ENCODE data around the gene CXCL14. TPM values are rescaled to one million over a fixed set of nuclear protein-coding genes. Genes with fewer than 3 reads are reported as not detected.

Gene CXCL14
- total RNA-seq, 1 experiment from 2014 or later: not detected

DNA sequence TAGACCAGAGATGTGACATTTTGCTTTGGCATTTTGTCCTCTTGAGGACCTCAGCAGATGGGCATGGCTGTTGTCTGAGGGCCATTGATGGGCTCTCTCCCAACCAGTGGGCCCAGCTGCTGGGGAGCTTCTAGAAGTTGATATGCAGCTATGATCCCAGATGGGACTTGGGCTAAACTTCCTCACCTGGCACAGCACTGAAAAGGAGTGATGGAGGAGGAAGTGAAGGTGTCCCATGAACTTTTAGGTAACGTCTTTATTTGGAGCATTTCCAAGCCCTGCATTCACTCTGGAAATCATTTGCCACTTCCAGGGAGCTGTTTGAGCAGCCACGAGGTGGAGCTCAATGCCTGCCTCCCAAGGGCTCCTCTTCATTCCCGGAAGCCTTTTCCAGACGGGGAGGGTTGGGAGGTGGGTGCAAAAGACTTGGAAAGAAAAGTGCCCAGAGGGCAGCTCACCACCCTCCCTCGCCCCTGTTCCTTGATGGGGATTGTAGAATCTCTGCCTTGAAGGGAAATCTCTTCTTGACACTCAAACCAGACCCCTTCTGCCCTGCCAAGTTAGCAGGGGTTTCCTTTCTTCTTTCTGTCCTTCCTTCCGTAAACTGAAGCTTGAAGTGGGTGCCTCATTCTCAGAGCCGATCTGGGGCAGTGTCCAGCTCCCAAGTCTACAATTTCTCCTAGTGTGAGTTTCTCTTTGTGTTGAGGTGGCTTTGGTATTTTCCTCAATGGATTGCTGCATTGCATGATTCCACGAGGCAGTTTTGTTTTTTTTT is 24.9 kb downstream of the CXCL14 start:
- no peak overlapping the region for H3K27ac ChIP-seq (ENCODE audit: low read length)
- no TSS peak for BruUV-seq (replicated peaks)
- TF ChIP-seq, protein P1, sequence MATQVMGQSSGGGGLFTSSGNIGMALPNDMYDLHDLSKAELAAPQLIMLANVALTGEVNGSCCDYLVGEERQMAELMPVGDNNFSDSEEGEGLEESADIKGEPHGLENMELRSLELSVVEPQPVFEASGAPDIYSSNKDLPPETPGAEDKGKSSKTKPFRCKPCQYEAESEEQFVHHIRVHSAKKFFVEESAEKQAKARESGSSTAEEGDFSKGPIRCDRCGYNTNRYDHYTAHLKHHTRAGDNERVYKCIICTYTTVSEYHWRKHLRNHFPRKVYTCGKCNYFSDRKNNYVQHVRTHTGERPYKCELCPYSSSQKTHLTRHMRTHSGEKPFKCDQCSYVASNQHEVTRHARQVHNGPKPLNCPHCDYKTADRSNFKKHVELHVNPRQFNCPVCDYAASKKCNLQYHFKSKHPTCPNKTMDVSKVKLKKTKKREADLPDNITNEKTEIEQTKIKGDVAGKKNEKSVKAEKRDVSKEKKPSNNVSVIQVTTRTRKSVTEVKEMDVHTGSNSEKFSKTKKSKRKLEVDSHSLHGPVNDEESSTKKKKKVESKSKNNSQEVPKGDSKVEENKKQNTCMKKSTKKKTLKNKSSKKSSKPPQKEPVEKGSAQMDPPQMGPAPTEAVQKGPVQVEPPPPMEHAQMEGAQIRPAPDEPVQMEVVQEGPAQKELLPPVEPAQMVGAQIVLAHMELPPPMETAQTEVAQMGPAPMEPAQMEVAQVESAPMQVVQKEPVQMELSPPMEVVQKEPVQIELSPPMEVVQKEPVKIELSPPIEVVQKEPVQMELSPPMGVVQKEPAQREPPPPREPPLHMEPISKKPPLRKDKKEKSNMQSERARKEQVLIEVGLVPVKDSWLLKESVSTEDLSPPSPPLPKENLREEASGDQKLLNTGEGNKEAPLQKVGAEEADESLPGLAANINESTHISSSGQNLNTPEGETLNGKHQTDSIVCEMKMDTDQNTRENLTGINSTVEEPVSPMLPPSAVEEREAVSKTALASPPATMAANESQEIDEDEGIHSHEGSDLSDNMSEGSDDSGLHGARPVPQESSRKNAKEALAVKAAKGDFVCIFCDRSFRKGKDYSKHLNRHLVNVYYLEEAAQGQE (IDR thresholded peaks at IDR 0.05; ENCODE audit: insufficient read depth in 1 of 2, low read depth in 2 of 2, low read length in 1 of 2): no peak
- TF ChIP-seq, protein P2, sequence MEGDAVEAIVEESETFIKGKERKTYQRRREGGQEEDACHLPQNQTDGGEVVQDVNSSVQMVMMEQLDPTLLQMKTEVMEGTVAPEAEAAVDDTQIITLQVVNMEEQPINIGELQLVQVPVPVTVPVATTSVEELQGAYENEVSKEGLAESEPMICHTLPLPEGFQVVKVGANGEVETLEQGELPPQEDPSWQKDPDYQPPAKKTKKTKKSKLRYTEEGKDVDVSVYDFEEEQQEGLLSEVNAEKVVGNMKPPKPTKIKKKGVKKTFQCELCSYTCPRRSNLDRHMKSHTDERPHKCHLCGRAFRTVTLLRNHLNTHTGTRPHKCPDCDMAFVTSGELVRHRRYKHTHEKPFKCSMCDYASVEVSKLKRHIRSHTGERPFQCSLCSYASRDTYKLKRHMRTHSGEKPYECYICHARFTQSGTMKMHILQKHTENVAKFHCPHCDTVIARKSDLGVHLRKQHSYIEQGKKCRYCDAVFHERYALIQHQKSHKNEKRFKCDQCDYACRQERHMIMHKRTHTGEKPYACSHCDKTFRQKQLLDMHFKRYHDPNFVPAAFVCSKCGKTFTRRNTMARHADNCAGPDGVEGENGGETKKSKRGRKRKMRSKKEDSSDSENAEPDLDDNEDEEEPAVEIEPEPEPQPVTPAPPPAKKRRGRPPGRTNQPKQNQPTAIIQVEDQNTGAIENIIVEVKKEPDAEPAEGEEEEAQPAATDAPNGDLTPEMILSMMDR (IDR thresholded peaks at IDR 0.05): peak; percentile 73
- ChIA-PET CTCF (interaction anchor here (0.7 to 4.6 kb wide), 5 partner anchors 12 to 277 kb away, joined by 3 to 23 read pairs (median 12); no protein-coding TSS in a partner anchor), POLR2A (no interaction called here)
- ATAC-seq (peak; percentile 83), DNase-seq (ENCODE audit: low read depth, low spot score) (no peak)
- intact Hi-C loops (cut with micrococcal nuclease; ENCODE audit: unreplicated experiment): no loop called here
- H3K36me3 ChIP-seq (ENCODE audit: control insufficient read depth, insufficient read depth, low read length): no peaks in the 10 kb centered on the region
- no peaks in the 10 kb centered on the region for H3K9me3 ChIP-seq (ENCODE audit: control insufficient read depth, insufficient read depth, low read depth, low read length)
- peak overlapping the region in 1 of 2 experiments; percentile 40; a peak in 2 of 4 replicates for H3K4me3 ChIP-seq (ENCODE audit: low read depth in 2 of 2, low read length in 2 of 2)
- in situ Hi-C loops (cut with HindIII; ENCODE audit: low pct_unique_long_range_greater_than_20kb, low sequenced_read_pairs): no loop called here
- H3K4me1 ChIP-seq (ENCODE audit: control insufficient read depth, insufficient read depth, low read length): no peaks in the 10 kb centered on the region
- H3K27me3 ChIP-seq (ENCODE audit: control insufficient read depth, insufficient read depth, low read length): peaks cover 17% of the 10 kb centered on the region

DNA sequence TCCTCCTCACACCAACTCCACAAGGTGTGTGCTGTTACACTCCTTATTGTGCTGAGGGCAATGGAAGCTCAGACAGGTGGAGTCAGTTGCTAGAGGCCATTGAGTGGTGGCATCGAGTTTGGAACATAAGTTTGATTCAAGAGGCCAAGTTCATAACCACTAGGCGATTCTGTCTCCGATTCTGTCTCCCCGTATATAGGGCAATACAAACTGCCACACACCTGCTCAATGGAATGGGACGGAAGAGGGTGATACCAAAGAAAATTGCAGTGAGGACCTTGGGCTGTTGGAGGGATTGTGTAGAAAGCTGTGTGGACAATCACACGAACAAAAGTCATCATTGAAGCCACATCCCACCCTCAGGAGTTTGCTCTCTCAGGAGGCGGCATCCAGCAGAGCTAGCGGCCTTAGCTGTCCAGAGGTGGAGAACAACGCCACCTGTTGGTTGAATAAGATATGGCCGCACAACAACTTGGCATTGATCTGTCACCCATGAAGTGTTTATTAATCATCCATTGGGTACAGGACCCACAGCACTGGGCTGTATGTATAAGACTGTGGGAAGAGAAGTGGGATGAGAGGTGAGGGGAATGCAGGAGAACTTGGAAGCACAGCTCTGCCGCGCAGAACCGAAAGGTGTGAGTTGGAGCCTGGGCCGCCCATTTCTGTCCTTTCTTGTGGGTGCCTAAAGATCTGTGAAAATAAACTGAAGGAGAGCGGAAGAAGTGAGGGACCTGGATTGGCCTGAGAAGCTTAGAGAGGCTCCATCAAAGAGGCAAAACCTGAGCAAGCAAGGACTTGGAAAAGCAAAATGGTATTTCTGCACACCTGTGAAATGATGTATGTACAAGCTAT is 27.0 kb downstream of the CXCL14 start:
- peak; percentile 88 for ATAC-seq
- Histone ChIP-seq H3K27ac (ENCODE audit: low read length) (no peak overlapping the region), H3K4me3 (ENCODE audit: low read depth in 2 of 2, low read length in 2 of 2) (no peak overlapping the region), H3K36me3 (ENCODE audit: control insufficient read depth, insufficient read depth, low read length) (no peaks in the 10 kb centered on the region), H3K27me3 (ENCODE audit: control insufficient read depth, insufficient read depth, low read length) (peaks cover 10% of the 10 kb centered on the region), H3K9me3 (ENCODE audit: control insufficient read depth, insufficient read depth, low read depth, low read length) (no peaks in the 10 kb centered on the region), H3K4me1 (ENCODE audit: control insufficient read depth, insufficient read depth, low read length) (no peaks in the 10 kb centered on the region)
- intact Hi-C loops (cut with micrococcal nuclease; ENCODE audit: unreplicated experiment) (loop anchor here (1.0 kb wide), 1 partner anchor 86 kb away; no protein-coding TSS in a partner anchor), in situ Hi-C loops (cut with HindIII; ENCODE audit: low pct_unique_long_range_greater_than_20kb, low sequenced_read_pairs) (no loop called here)
- TF ChIP-seq POLR2AphosphoS5 (IDR thresholded peaks at IDR 0.05; ENCODE audit: low read depth, low read length) (no peak), SIN3A (IDR thresholded peaks at IDR 0.05; ENCODE audit: borderline replicate concordance, insufficient read depth, low read depth, low read length) (no peak), TCF7L2 (IDR thresholded peaks at IDR 0.05; ENCODE audit: low read depth, low read length) (0 out of 2 replicates have a peak, but pooled peaks have one; percentile 37)
- TF ChIP-seq, protein P2 (IDR thresholded peaks at IDR 0.05): peak; percentile 88
- TF ChIP-seq, protein P1 (IDR thresholded peaks at IDR 0.05; ENCODE audit: insufficient read depth in 1 of 2, low read depth in 2 of 2, low read length in 1 of 2): no peak
- no TSS peak for BruUV-seq (replicated peaks)
- CTCF ChIA-PET: interaction anchor here (0.8 to 4.8 kb wide), 8 partner anchors 9 to 296 kb away, joined by 3 to 40 read pairs (median 4); no protein-coding TSS in a partner anchor
- peak; percentile 43 for DNase-seq (ENCODE audit: low read depth, low spot score)
- POLR2A ChIA-PET: interaction anchor here (1.0 kb wide), 1 partner anchor 86 kb away, joined by 4 read pairs; no protein-coding TSS in a partner anchor

All from Panc1 (cell line).